ENCODE measurements around the gene ELOVL7. TPM values are rescaled to one million over a fixed set of nuclear protein-coding genes. Genes with fewer than 3 reads are reported as not detected.

Gene ELOVL7
- total RNA-seq (ENCODE audit: low replicate concordance): 2.1 and 5.5 TPM in 2 replicates

DNA sequence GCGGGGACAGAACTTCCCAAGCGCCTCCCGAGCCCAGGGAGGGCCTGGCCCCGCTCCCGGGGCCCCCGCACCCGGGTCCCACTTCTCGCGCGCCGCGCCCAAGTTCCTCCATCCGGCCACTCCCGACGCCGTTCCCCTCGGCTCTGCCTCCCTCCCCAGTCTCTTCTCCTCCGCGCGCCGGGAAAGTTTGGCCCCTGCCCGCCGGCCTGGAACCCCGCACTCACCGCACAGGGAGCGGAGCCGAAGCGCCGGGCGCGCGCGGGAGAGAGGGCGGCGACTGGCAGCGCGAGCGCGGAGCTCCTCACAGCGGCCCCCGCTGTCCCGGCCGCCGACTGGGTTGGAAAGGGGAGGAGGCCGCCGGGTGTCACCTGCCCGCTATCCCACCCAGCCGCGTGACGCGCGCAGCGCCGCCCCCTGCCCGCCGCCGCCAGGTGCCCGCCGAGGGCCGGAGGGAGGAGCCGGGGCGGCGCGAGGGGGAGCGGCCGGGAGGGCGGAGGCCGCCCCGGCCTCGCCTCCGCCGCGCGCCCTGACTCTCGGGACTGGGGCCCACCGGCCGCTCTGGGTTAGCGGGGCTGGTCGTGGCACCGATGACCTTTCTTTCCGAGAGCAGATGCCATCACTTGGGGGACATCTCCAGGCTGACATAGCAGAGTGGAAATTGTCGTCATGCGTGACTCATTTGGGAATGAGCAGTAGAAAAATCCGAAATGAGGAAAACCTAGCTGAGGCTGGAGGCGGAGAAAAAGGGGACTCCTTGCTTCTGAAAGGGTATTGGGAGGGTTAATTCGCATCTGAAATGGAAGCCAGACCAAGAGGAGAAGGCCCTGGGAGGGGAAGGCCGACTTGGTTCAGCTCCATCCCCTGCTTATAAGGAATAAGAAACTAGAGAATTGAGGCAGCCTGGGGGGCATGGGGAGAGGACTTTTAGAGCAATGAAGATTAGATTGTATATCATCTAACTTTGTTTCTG lies at the start of gene ELOVL7:
Gene ELOVL7, minus strand, starts transcription at position 334 of the 970 bp plus-strand sequence. CDS start 56,872 bp downstream, outside the sequence.
- no peaks in the 10 kb centered on the region for H3K79me2 ChIP-seq (ENCODE audit: low read depth)
- peaks cover 7% of the 10 kb centered on the region for H3K4me1 ChIP-seq
- Mint-ChIP-seq H3K27me3 (ENCODE audit: insufficient read depth, low read depth) (peaks cover 33% of the 10 kb centered on the region), H3K36me3 (no peaks in the 10 kb centered on the region), H3K4me3 (peak within 1 kb of the TSS; percentile 90), H3K27ac (no peak within 1 kb of the TSS), H3K9me3 (peaks cover 2% of the 10 kb centered on the region), H3K4me1 (peaks cover 12% of the 10 kb centered on the region)
- H3K4me3 ChIP-seq: peak within 1 kb of the TSS; percentile 95
- no peak for TF ChIP-seq EZH2 (IDR thresholded peaks at IDR 0.05)
- TF ChIP-seq, protein P1, sequence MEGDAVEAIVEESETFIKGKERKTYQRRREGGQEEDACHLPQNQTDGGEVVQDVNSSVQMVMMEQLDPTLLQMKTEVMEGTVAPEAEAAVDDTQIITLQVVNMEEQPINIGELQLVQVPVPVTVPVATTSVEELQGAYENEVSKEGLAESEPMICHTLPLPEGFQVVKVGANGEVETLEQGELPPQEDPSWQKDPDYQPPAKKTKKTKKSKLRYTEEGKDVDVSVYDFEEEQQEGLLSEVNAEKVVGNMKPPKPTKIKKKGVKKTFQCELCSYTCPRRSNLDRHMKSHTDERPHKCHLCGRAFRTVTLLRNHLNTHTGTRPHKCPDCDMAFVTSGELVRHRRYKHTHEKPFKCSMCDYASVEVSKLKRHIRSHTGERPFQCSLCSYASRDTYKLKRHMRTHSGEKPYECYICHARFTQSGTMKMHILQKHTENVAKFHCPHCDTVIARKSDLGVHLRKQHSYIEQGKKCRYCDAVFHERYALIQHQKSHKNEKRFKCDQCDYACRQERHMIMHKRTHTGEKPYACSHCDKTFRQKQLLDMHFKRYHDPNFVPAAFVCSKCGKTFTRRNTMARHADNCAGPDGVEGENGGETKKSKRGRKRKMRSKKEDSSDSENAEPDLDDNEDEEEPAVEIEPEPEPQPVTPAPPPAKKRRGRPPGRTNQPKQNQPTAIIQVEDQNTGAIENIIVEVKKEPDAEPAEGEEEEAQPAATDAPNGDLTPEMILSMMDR (IDR thresholded peaks at IDR 0.05): peak; percentile 46
- no peak for TF ChIP-seq EZH2phosphoT487 (IDR thresholded peaks at IDR 0.05)
- H4K20me1 ChIP-seq (ENCODE audit: low read depth): peaks cover 17% of the 10 kb centered on the region
- DNase-seq (ENCODE audit: low spot score): peak; percentile 94
- H2AFZ ChIP-seq (replicated peaks): peak within 1 kb of the TSS; percentile 97
- H3K9ac ChIP-seq: no peak within 1 kb of the TSS
- H3K4me2 ChIP-seq: peak within 1 kb of the TSS; percentile 98
- no peaks in the 10 kb centered on the region for H3K9me3 ChIP-seq (ENCODE audit: low read depth)
- peaks cover 21% of the 10 kb centered on the region for H3F3A ChIP-seq (ENCODE audit: low read depth)
- H3K36me3 ChIP-seq: no peaks in the 10 kb centered on the region
- H3K27me3 ChIP-seq: peaks cover 35% of the 10 kb centered on the region
- no peak within 1 kb of the TSS for H3K27ac ChIP-seq

DNA sequence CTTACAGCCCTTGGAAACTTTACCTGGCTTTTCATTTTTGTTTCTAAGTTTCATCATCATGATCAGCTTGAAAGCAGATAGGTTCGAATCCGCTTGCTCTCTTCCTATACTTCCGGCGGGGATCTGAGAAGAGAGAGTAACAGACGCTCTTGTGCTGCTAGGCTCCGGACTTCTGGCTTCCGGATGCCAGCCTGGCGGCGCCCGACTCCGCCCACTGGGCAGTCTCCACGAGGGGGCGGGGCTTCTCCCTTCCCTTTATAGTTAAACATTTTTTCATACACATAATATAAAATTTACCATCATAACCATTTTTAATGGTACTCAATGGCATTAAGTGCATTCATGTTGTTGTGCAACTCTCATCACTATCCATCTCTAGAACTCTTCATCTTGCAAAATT lies 49.5 kb upstream of the ELOVL7 start:
- Histone ChIP-seq H3K9ac (no peak overlapping the region), H3K27ac (no peak overlapping the region), H3K9me3 (ENCODE audit: low read depth) (no peaks in the 10 kb centered on the region), H3K36me3 (peaks cover 7% of the 10 kb centered on the region), H3K4me3 (no peak overlapping the region), H3K4me2 (no peak overlapping the region), H2AFZ (replicated peaks) (no peak overlapping the region), H4K20me1 (ENCODE audit: low read depth) (no peaks in the 10 kb centered on the region), H3K79me2 (ENCODE audit: low read depth) (no peaks in the 10 kb centered on the region), H3F3A (ENCODE audit: low read depth) (no peaks in the 10 kb centered on the region), H3K27me3 (no peaks in the 10 kb centered on the region), H3K4me1 (no peaks in the 10 kb centered on the region)
- Mint-ChIP-seq H3K9me3 (no peaks in the 10 kb centered on the region), H3K27ac (no peak overlapping the region), H3K36me3 (peaks cover 15% of the 10 kb centered on the region), H3K4me1 (no peaks in the 10 kb centered on the region), H3K27me3 (ENCODE audit: insufficient read depth, low read depth) (no peaks in the 10 kb centered on the region), H3K4me3 (no peak overlapping the region)
- TF ChIP-seq EZH2 (IDR thresholded peaks at IDR 0.05) (no peak), EZH2phosphoT487 (IDR thresholded peaks at IDR 0.05) (no peak)
- TF ChIP-seq, protein P1 (IDR thresholded peaks at IDR 0.05): no peak
- no peak for DNase-seq (ENCODE audit: low spot score)

DNA sequence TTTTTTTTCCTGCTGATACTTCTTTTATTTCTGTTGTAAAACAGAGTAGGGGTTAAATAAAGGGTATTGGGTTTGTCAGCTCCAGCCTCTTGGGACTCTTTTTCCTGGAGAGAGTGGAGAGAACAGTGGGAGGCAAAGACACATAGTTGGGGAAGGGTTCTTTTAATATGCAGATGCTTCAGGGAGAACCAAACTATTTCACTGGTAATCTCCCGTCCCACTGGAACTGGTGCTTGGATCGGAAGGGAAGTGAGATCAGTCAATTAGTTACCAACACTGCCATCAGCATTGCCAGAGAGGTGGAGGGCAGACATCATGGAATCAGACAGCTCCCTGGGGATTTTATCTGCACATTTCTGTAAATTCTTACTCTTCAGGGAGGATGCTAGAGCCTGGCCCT lies 47.6 kb upstream of the ELOVL7 start:
- H3K4me3 Mint-ChIP-seq: no peak overlapping the region
- TF ChIP-seq EZH2phosphoT487 (IDR thresholded peaks at IDR 0.05): no peak
- TF ChIP-seq, protein P1 (IDR thresholded peaks at IDR 0.05): no peak
- Histone ChIP-seq H3K36me3 (peaks cover 7% of the 10 kb centered on the region), H3K27ac (no peak overlapping the region), H3K4me2 (no peak overlapping the region), H3K9ac (no peak overlapping the region), H3K4me1 (no peaks in the 10 kb centered on the region), H3F3A (ENCODE audit: low read depth) (no peaks in the 10 kb centered on the region), H2AFZ (replicated peaks) (no peak overlapping the region), H4K20me1 (ENCODE audit: low read depth) (no peaks in the 10 kb centered on the region), H3K27me3 (no peaks in the 10 kb centered on the region), H3K9me3 (ENCODE audit: low read depth) (no peaks in the 10 kb centered on the region), H3K4me3 (no peak overlapping the region), H3K79me2 (ENCODE audit: low read depth) (no peaks in the 10 kb centered on the region)
- no peaks in the 10 kb centered on the region for H3K9me3 Mint-ChIP-seq
- DNase-seq (ENCODE audit: low spot score): no peak
- no peaks in the 10 kb centered on the region for H3K27me3 Mint-ChIP-seq (ENCODE audit: insufficient read depth, low read depth)
- peaks cover 14% of the 10 kb centered on the region for H3K36me3 Mint-ChIP-seq
- H3K27ac Mint-ChIP-seq: no peak overlapping the region
- H3K4me1 Mint-ChIP-seq: no peaks in the 10 kb centered on the region

Data from neural progenitor cell (in vitro differentiated cells).